ENCODE data around the gene ZNF337.
"Not testable (repeated sequence)": the region's sequence is repeated elsewhere in the genome, so short reads cannot be mapped to it uniquely, and the experiment has no call there.

Gene ZNF337

GRCh38 chr20:25723975-25724374 lies 27.3 kb upstream of the ZNF337 start:
- H3K4me3 ChIP-seq (ENCODE audit: low read depth, low read length), result no peak overlapping the region
- TF ChIP-seq MAX (IDR thresholded peaks at IDR 0.05; ENCODE audit: low read depth, low read length) (no peak), POLR2A (IDR thresholded peaks at IDR 0.05; ENCODE audit: extremely low read depth, insufficient read length) (no peak), MYC (IDR thresholded peaks at IDR 0.05; ENCODE audit: low read depth, low read length) (no peak), CTCF (IDR thresholded peaks at IDR 0.05; ENCODE audit: low read depth, low read length) (no peak)
- DNase-seq (ENCODE audit: low read depth), result no peak

- no peak for DNase-seq (ENCODE audit: low read depth)
- no peak overlapping the region for H3K4me3 ChIP-seq (ENCODE audit: low read depth, low read length)
- no peak for TF ChIP-seq CTCF (IDR thresholded peaks at IDR 0.05; ENCODE audit: low read depth, low read length)
- TF ChIP-seq MAX (IDR thresholded peaks at IDR 0.05; ENCODE audit: low read depth, low read length), result no peak
- TF ChIP-seq MYC (IDR thresholded peaks at IDR 0.05; ENCODE audit: low read depth, low read length), result no peak
- no peak for TF ChIP-seq POLR2A (IDR thresholded peaks at IDR 0.05; ENCODE audit: extremely low read depth, insufficient read length)
Observed at GRCh38 chr20:25720285-25720684, 23.6 kb upstream of the ZNF337 start.

GRCh38 chr20:25718896-25719809 lies 22.5 kb upstream of the ZNF337 start:
- DNase-seq (ENCODE audit: low read depth); H3K4me3 ChIP-seq (ENCODE audit: low read depth, low read length): not testable (repeated sequence)

- no peak for DNase-seq (ENCODE audit: low read depth)
- TF ChIP-seq CTCF (IDR thresholded peaks at IDR 0.05; ENCODE audit: low read depth, low read length) (no peak), MAX (IDR thresholded peaks at IDR 0.05; ENCODE audit: low read depth, low read length) (no peak), MYC (IDR thresholded peaks at IDR 0.05; ENCODE audit: low read depth, low read length) (no peak), POLR2A (IDR thresholded peaks at IDR 0.05; ENCODE audit: extremely low read depth, insufficient read length) (no peak)
- H3K4me3 ChIP-seq (ENCODE audit: low read depth, low read length), result no peak overlapping the region
Observed at GRCh38 chr20:25707695-25708094, 11.0 kb upstream of the ZNF337 start.

GRCh38 chr20:25706793-25707192 lies 10.1 kb upstream of the ZNF337 start:
- no peak overlapping the region for H3K4me3 ChIP-seq (ENCODE audit: low read depth, low read length)
- DNase-seq (ENCODE audit: low read depth), result no peak
- no peak for TF ChIP-seq MAX (IDR thresholded peaks at IDR 0.05; ENCODE audit: low read depth, low read length)
- no peak for TF ChIP-seq POLR2A (IDR thresholded peaks at IDR 0.05; ENCODE audit: extremely low read depth, insufficient read length)
- no peak for TF ChIP-seq MYC (IDR thresholded peaks at IDR 0.05; ENCODE audit: low read depth, low read length)
- no peak for TF ChIP-seq CTCF (IDR thresholded peaks at IDR 0.05; ENCODE audit: low read depth, low read length)

- no peak for TF ChIP-seq MYC (IDR thresholded peaks at IDR 0.05; ENCODE audit: low read depth, low read length)
- no peak for TF ChIP-seq CTCF (IDR thresholded peaks at IDR 0.05; ENCODE audit: low read depth, low read length)
- no peak for TF ChIP-seq MAX (IDR thresholded peaks at IDR 0.05; ENCODE audit: low read depth, low read length)
- no peak for TF ChIP-seq POLR2A (IDR thresholded peaks at IDR 0.05; ENCODE audit: extremely low read depth, insufficient read length)
- DNase-seq (ENCODE audit: low read depth), result no peak
- H3K4me3 ChIP-seq (ENCODE audit: low read depth, low read length), result no peak overlapping the region
Observed at GRCh38 chr20:25705830-25706351, 9.2 kb upstream of the ZNF337 start.

GRCh38 chr20:25704303-25704702 lies 7.7 kb upstream of the ZNF337 start:
- DNase-seq (ENCODE audit: low read depth), result not testable (repeated sequence)

GRCh38 chr20:25700835-25701234 lies 4.2 kb upstream of the ZNF337 start:
- not testable (repeated sequence) for DNase-seq (ENCODE audit: low read depth); H3K4me3 ChIP-seq (ENCODE audit: low read depth, low read length)

More at GRCh38 chr20:25704303-25704702, 7.7 kb upstream of the ZNF337 start:
- H3K4me3 ChIP-seq (ENCODE audit: low read depth, low read length), result not testable (repeated sequence)

Data from NB4 (cell line).